Measurements from ENCODE around the gene OR51V1.
"Not testable (repeated sequence)": the region's sequence is repeated elsewhere in the genome, so short reads cannot be mapped to it uniquely, and the experiment has no call there.

Gene OR51V1

GRCh38 chr11:5200582-5200981 is at the start of gene OR51V1:
Gene OR51V1, minus strand, starts transcription at chr11:5200682. Its CDS starts 0 bp downstream, at chr11:5200682.
- DNase-seq (ENCODE audit: low spot score), result no peak

GRCh38 chr11:5249807-5250396 is 49.4 kb upstream of the OR51V1 start, which contains the start of gene HBG1:
Gene HBG1, minus strand, starts transcription at chr11:5249857. Its CDS starts 53 bp downstream, at chr11:5249804.
- DNase-seq (ENCODE audit: low spot score), result not testable (repeated sequence)

GRCh38 chr11:5248498-5248897 is 48.0 kb upstream of the OR51V1 start:
- DNase-seq (ENCODE audit: low spot score), result not testable (repeated sequence)

- no peak for DNase-seq (ENCODE audit: low spot score)
Observed at GRCh38 chr11:5247472-5248192, 47.1 kb upstream of the OR51V1 start.

- DNase-seq (ENCODE audit: low spot score), result no peak
Observed at GRCh38 chr11:5246772-5247471, 46.4 kb upstream of the OR51V1 start.

- no peak for DNase-seq (ENCODE audit: low spot score)
Observed at GRCh38 chr11:5245155-5245554, 44.7 kb upstream of the OR51V1 start.

- DNase-seq (ENCODE audit: low spot score), result no peak
Observed at GRCh38 chr11:5243816-5244180, 43.3 kb upstream of the OR51V1 start.

GRCh38 chr11:5242933-5243815 is 42.7 kb upstream of the OR51V1 start:
- no peak for DNase-seq (ENCODE audit: low spot score)

- DNase-seq (ENCODE audit: low spot score), result no peak
Observed at GRCh38 chr11:5242208-5242607, 41.7 kb upstream of the OR51V1 start.

- DNase-seq (ENCODE audit: low spot score), result no peak
Observed at GRCh38 chr11:5241458-5241857, 41.0 kb upstream of the OR51V1 start.

- DNase-seq (ENCODE audit: low spot score), result no peak
Observed at GRCh38 chr11:5240458-5240857, 40.0 kb upstream of the OR51V1 start.

- no peak for DNase-seq (ENCODE audit: low spot score)
Observed at GRCh38 chr11:5240056-5240455, 39.6 kb upstream of the OR51V1 start.

GRCh38 chr11:5239046-5239445 is 38.6 kb upstream of the OR51V1 start:
- no peak for DNase-seq (ENCODE audit: low spot score)

- DNase-seq (ENCODE audit: low spot score), result no peak
Observed at GRCh38 chr11:5238486-5238885, 38.0 kb upstream of the OR51V1 start.

- DNase-seq (ENCODE audit: low spot score), result no peak
Observed at GRCh38 chr11:5237420-5237819, 36.9 kb upstream of the OR51V1 start.

GRCh38 chr11:5235364-5236095 is 35.0 kb upstream of the OR51V1 start:
- DNase-seq (ENCODE audit: low spot score), result no peak

GRCh38 chr11:5234381-5234834 is 33.9 kb upstream of the OR51V1 start, which contains the start of gene HBD:
Gene HBD, minus strand, starts transcription at chr11:5234483. Its CDS starts 50 bp downstream, at chr11:5234433.
- peak; percentile 61 for DNase-seq (ENCODE audit: low spot score)

GRCh38 chr11:5233307-5233706 is 32.8 kb upstream of the OR51V1 start:
- no peak for DNase-seq (ENCODE audit: low spot score)

GRCh38 chr11:5232821-5233220 is 32.3 kb upstream of the OR51V1 start:
- no peak for DNase-seq (ENCODE audit: low spot score)

- no peak for DNase-seq (ENCODE audit: low spot score)
Observed at GRCh38 chr11:5232176-5232575, 31.7 kb upstream of the OR51V1 start.

- DNase-seq (ENCODE audit: low spot score), result no peak
Observed at GRCh38 chr11:5231111-5231510, 30.6 kb upstream of the OR51V1 start.

Measured in AG08395 (cell line).